ENCODE results near the gene KLC1. TPM values are rescaled to one million over a fixed set of nuclear protein-coding genes. Genes with fewer than 3 reads are reported as not detected.
"Not testable (repeated sequence)": the region's sequence is repeated elsewhere in the genome, so short reads cannot be mapped to it uniquely, and the experiment has no call there.

Gene KLC1
- total RNA-seq, 1 donor from 2014 or later: 148 TPM

GRCh38 chr14:103690332-103690731 lies 61.3 kb downstream of the KLC1 start:
- H3K27ac Mint-ChIP-seq: no peak overlapping the region
- no peaks in the 10 kb centered on the region for H3K4me1 Mint-ChIP-seq (ENCODE audit: low read depth)

GRCh38 chr14:103691655-103692054 lies 62.6 kb downstream of the KLC1 start:
- DNase-seq (ENCODE audit: low spot score); intact Hi-C loops (cut with micrococcal nuclease); H3K27ac Mint-ChIP-seq; H3K4me1 Mint-ChIP-seq (ENCODE audit: low read depth); H3K4me3 Mint-ChIP-seq; H3K27me3 Mint-ChIP-seq (ENCODE audit: insufficient read depth); H3K9me3 Mint-ChIP-seq: not testable (repeated sequence)
- peaks cover 16% of the 10 kb centered on the region for H3K36me3 Mint-ChIP-seq (ENCODE audit: low read depth)

More at GRCh38 chr14:103690332-103690731, 61.3 kb downstream of the KLC1 start:
- intact Hi-C loops (cut with micrococcal nuclease): no loop called here
- DNase-seq (ENCODE audit: low spot score): no peak
- Mint-ChIP-seq H3K9me3 (no peaks in the 10 kb centered on the region), H3K4me3 (no peak overlapping the region), H3K27me3 (ENCODE audit: insufficient read depth) (no peaks in the 10 kb centered on the region), H3K36me3 (ENCODE audit: low read depth) (peaks cover 23% of the 10 kb centered on the region)

- Mint-ChIP-seq H3K9me3 (no peaks in the 10 kb centered on the region), H3K4me3 (no peak overlapping the region), H3K36me3 (ENCODE audit: low read depth) (peaks cover 13% of the 10 kb centered on the region), H3K27ac (no peak overlapping the region), H3K4me1 (ENCODE audit: low read depth) (no peaks in the 10 kb centered on the region), H3K27me3 (ENCODE audit: insufficient read depth) (no peaks in the 10 kb centered on the region)
- no peak for DNase-seq (ENCODE audit: low spot score)
- intact Hi-C loops (cut with micrococcal nuclease): no loop called here
These were observed 63.1 kb downstream of the KLC1 start for GRCh38 chr14:103692159-103692558.

- H3K9me3 Mint-ChIP-seq: no peaks in the 10 kb centered on the region
- no peak for DNase-seq (ENCODE audit: low spot score)
- intact Hi-C loops (cut with micrococcal nuclease): no loop called here
These were observed 63.9 kb downstream of the KLC1 start for GRCh38 chr14:103692871-103693270.

GRCh38 chr14:103693515-103693914 lies 64.5 kb downstream of the KLC1 start:
- Mint-ChIP-seq H3K4me1 (ENCODE audit: low read depth) (no peaks in the 10 kb centered on the region), H3K4me3 (no peak overlapping the region), H3K9me3 (no peaks in the 10 kb centered on the region), H3K36me3 (ENCODE audit: low read depth) (peaks cover 10% of the 10 kb centered on the region), H3K27me3 (ENCODE audit: insufficient read depth) (no peaks in the 10 kb centered on the region), H3K27ac (no peak overlapping the region)
- DNase-seq (ENCODE audit: low spot score): no peak
- intact Hi-C loops (cut with micrococcal nuclease): no loop called here

More at GRCh38 chr14:103692871-103693270, 63.9 kb downstream of the KLC1 start:
- no peaks in the 10 kb centered on the region for H3K27me3 Mint-ChIP-seq (ENCODE audit: insufficient read depth)
- no peaks in the 10 kb centered on the region for H3K4me1 Mint-ChIP-seq (ENCODE audit: low read depth)
- H3K4me3 Mint-ChIP-seq: no peak overlapping the region
- peaks cover 12% of the 10 kb centered on the region for H3K36me3 Mint-ChIP-seq (ENCODE audit: low read depth)
- H3K27ac Mint-ChIP-seq: no peak overlapping the region

- Mint-ChIP-seq H3K27me3 (ENCODE audit: insufficient read depth) (no peaks in the 10 kb centered on the region), H3K4me1 (ENCODE audit: low read depth) (no peaks in the 10 kb centered on the region), H3K9me3 (no peaks in the 10 kb centered on the region), H3K27ac (no peak overlapping the region), H3K4me3 (no peak overlapping the region), H3K36me3 (ENCODE audit: low read depth) (peaks cover 4% of the 10 kb centered on the region)
- intact Hi-C loops (cut with micrococcal nuclease): no loop called here
- DNase-seq (ENCODE audit: low spot score): no peak
These were observed 65.6 kb downstream of the KLC1 start for GRCh38 chr14:103694572-103695026.

- Mint-ChIP-seq H3K4me3 (no peak overlapping the region), H3K4me1 (ENCODE audit: low read depth) (no peaks in the 10 kb centered on the region), H3K27me3 (ENCODE audit: insufficient read depth) (no peaks in the 10 kb centered on the region), H3K9me3 (no peaks in the 10 kb centered on the region), H3K36me3 (ENCODE audit: low read depth) (peaks cover 3% of the 10 kb centered on the region), H3K27ac (no peak overlapping the region)
- intact Hi-C loops (cut with micrococcal nuclease): no loop called here
- no peak for DNase-seq (ENCODE audit: low spot score)
These were observed 66.5 kb downstream of the KLC1 start for GRCh38 chr14:103695296-103696069.

- intact Hi-C loops (cut with micrococcal nuclease): no loop called here
These were observed 67.0 kb downstream of the KLC1 start for GRCh38 chr14:103696070-103696402.

GRCh38 chr14:103696466-103697071 lies 67.6 kb downstream of the KLC1 start:
- Mint-ChIP-seq H3K27me3 (ENCODE audit: insufficient read depth) (no peaks in the 10 kb centered on the region), H3K27ac (no peak overlapping the region), H3K36me3 (ENCODE audit: low read depth) (peaks cover 2% of the 10 kb centered on the region), H3K4me3 (no peak overlapping the region), H3K9me3 (no peaks in the 10 kb centered on the region), H3K4me1 (ENCODE audit: low read depth) (no peaks in the 10 kb centered on the region)
- intact Hi-C loops (cut with micrococcal nuclease): no loop called here
- no peak for DNase-seq (ENCODE audit: low spot score)

More at GRCh38 chr14:103696070-103696402, 67.0 kb downstream of the KLC1 start:
- Mint-ChIP-seq H3K27ac (no peak overlapping the region), H3K4me1 (ENCODE audit: low read depth) (no peaks in the 10 kb centered on the region), H3K27me3 (ENCODE audit: insufficient read depth) (no peaks in the 10 kb centered on the region), H3K4me3 (no peak overlapping the region), H3K36me3 (ENCODE audit: low read depth) (peaks cover 2% of the 10 kb centered on the region), H3K9me3 (no peaks in the 10 kb centered on the region)
- no peak for DNase-seq (ENCODE audit: low spot score)

- Mint-ChIP-seq H3K27ac (no peak overlapping the region), H3K9me3 (no peaks in the 10 kb centered on the region), H3K4me1 (ENCODE audit: low read depth) (no peaks in the 10 kb centered on the region), H3K4me3 (no peak overlapping the region), H3K27me3 (ENCODE audit: insufficient read depth) (no peaks in the 10 kb centered on the region), H3K36me3 (ENCODE audit: low read depth) (peaks cover 6% of the 10 kb centered on the region)
- intact Hi-C loops (cut with micrococcal nuclease): no loop called here
- DNase-seq (ENCODE audit: low spot score): no peak
These were observed 68.2 kb downstream of the KLC1 start for GRCh38 chr14:103697206-103697602.

- Mint-ChIP-seq H3K4me3 (no peak overlapping the region), H3K9me3 (no peaks in the 10 kb centered on the region), H3K4me1 (ENCODE audit: low read depth) (no peaks in the 10 kb centered on the region), H3K36me3 (ENCODE audit: low read depth) (peaks cover 8% of the 10 kb centered on the region), H3K27ac (no peak overlapping the region), H3K27me3 (ENCODE audit: insufficient read depth) (no peaks in the 10 kb centered on the region)
- no peak for DNase-seq (ENCODE audit: low spot score)
- intact Hi-C loops (cut with micrococcal nuclease): no loop called here
These were observed 68.8 kb downstream of the KLC1 start for GRCh38 chr14:103697603-103698379.

- no peak overlapping the region for H3K4me3 Mint-ChIP-seq
- peaks cover 12% of the 10 kb centered on the region for H3K36me3 Mint-ChIP-seq (ENCODE audit: low read depth)
- no peaks in the 10 kb centered on the region for H3K27me3 Mint-ChIP-seq (ENCODE audit: insufficient read depth)
- intact Hi-C loops (cut with micrococcal nuclease): no loop called here
- H3K4me1 Mint-ChIP-seq (ENCODE audit: low read depth): no peaks in the 10 kb centered on the region
- DNase-seq (ENCODE audit: low spot score): no peak
- no peak overlapping the region for H3K27ac Mint-ChIP-seq
- no peaks in the 10 kb centered on the region for H3K9me3 Mint-ChIP-seq
These were observed 69.6 kb downstream of the KLC1 start for GRCh38 chr14:103698380-103699260.
